Adipocyte (in vitro differentiated cells): ENCODE measurements around the gene CFAP157.

Source experiments
- DNase-seq: peaks from one replicate; pipeline ENCODE4 v3.0.0-alpha.2; 2015; ENCODE audit warnings: low read depth
- H3K27me3 ChIP-seq: replicated peaks from 2 replicates; pipeline ENCODE4 v1.7.0; 2013; ENCODE audit warnings: mild to moderate bottlenecking, low read length, moderate library complexity; ENCODE audit not compliant: control insufficient read depth, insufficient read depth
- H3K36me3 ChIP-seq: 2 replicates; pipeline ENCODE4 v1.7.0; 2013; ENCODE audit warnings: low read length, mild to moderate bottlenecking, moderate library complexity; ENCODE audit not compliant: control insufficient read depth, insufficient read depth, severe bottlenecking
- H3K4me1 ChIP-seq: 2 replicates; pipeline ENCODE4 v1.7.0; 2013; ENCODE audit warnings: mild to moderate bottlenecking, low read length, moderate library complexity; ENCODE audit not compliant: control insufficient read depth, insufficient read depth
- H3K4me3 ChIP-seq: 2 replicates; pipeline ENCODE4 v1.7.0; 2013; ENCODE audit warnings: mild to moderate bottlenecking, low read length, moderate library complexity
- H3K9ac ChIP-seq: 2 replicates; pipeline ENCODE4 v1.7.0; 2013; ENCODE audit warnings: mild to moderate bottlenecking, low read length, moderate library complexity
- H3K9me3 ChIP-seq: 2 replicates; pipeline ENCODE4 v1.7.0; 2013; ENCODE audit warnings: mild to moderate bottlenecking, low read length, moderate library complexity; ENCODE audit not compliant: control insufficient read depth

CFAP157 gene

GRCh38 chr9:127694890-127695720, 11.7 kb upstream of the CFAP157 start:
- peak; percentile 69 for DNase-seq
- no peak overlapping the region for H3K4me3 ChIP-seq
- no peaks in the 10 kb centered on the region for H3K9me3 ChIP-seq
- H3K27me3 ChIP-seq, result no peaks in the 10 kb centered on the region
- H3K4me1 ChIP-seq, result peaks cover 18% of the 10 kb centered on the region
- no peak overlapping the region for H3K9ac ChIP-seq
- H3K36me3 ChIP-seq, result peaks cover 27% of the 10 kb centered on the region

GRCh38 chr9:127697575-127697974, 9.2 kb upstream of the CFAP157 start:
- no peak for DNase-seq
- no peaks in the 10 kb centered on the region for H3K27me3 ChIP-seq
- no peak overlapping the region for H3K9ac ChIP-seq
- H3K36me3 ChIP-seq, result peaks cover 5% of the 10 kb centered on the region
- H3K9me3 ChIP-seq, result no peaks in the 10 kb centered on the region
- H3K4me3 ChIP-seq, result no peak overlapping the region
- peaks cover 18% of the 10 kb centered on the region for H3K4me1 ChIP-seq

GRCh38 chr9:127698386-127698785, 8.4 kb upstream of the CFAP157 start:
- no peak overlapping the region for H3K4me3 ChIP-seq
- H3K4me1 ChIP-seq, result peaks cover 18% of the 10 kb centered on the region
- no peaks in the 10 kb centered on the region for H3K9me3 ChIP-seq
- no peak overlapping the region for H3K9ac ChIP-seq
- peaks cover under 1% of the 10 kb centered on the region for H3K36me3 ChIP-seq
- no peaks in the 10 kb centered on the region for H3K27me3 ChIP-seq
- DNase-seq, result no peak

GRCh38 chr9:127698985-127699670, 7.7 kb upstream of the CFAP157 start:
- peak; percentile 93 for DNase-seq
- H3K9ac ChIP-seq, result peak overlapping the region; percentile 84
- H3K27me3 ChIP-seq, result no peaks in the 10 kb centered on the region
- H3K4me3 ChIP-seq, result peak overlapping the region; percentile 74
- peaks cover 18% of the 10 kb centered on the region for H3K4me1 ChIP-seq
- H3K9me3 ChIP-seq, result no peaks in the 10 kb centered on the region
- no peaks in the 10 kb centered on the region for H3K36me3 ChIP-seq

- no peaks in the 10 kb centered on the region for H3K9me3 ChIP-seq
- H3K9ac ChIP-seq, result no peak overlapping the region
These were observed 6.6 kb upstream of the CFAP157 start for GRCh38 chr9:127700140-127700539.

GRCh38 chr9:127700594-127701255, 6.1 kb upstream of the CFAP157 start:
- no peaks in the 10 kb centered on the region for H3K36me3 ChIP-seq
- H3K9me3 ChIP-seq, result no peaks in the 10 kb centered on the region
- no peak overlapping the region for H3K4me3 ChIP-seq
- no peak for DNase-seq
- no peaks in the 10 kb centered on the region for H3K27me3 ChIP-seq
- H3K4me1 ChIP-seq, result peaks cover 9% of the 10 kb centered on the region
- H3K9ac ChIP-seq, result no peak overlapping the region

More at GRCh38 chr9:127700140-127700539, 6.6 kb upstream of the CFAP157 start:
- Histone ChIP-seq H3K4me1 (peaks cover 15% of the 10 kb centered on the region), H3K36me3 (no peaks in the 10 kb centered on the region), H3K4me3 (no peak overlapping the region), H3K27me3 (no peaks in the 10 kb centered on the region)
- DNase-seq, result no peak

- H3K36me3 ChIP-seq, result no peaks in the 10 kb centered on the region
- H3K9ac ChIP-seq, result no peak overlapping the region
- no peaks in the 10 kb centered on the region for H3K27me3 ChIP-seq
- no peak for DNase-seq
- no peaks in the 10 kb centered on the region for H3K9me3 ChIP-seq
- H3K4me3 ChIP-seq, result no peak overlapping the region
- peaks cover 8% of the 10 kb centered on the region for H3K4me1 ChIP-seq
These were observed 3.4 kb upstream of the CFAP157 start for GRCh38 chr9:127703289-127703946.

- H3K9me3 ChIP-seq, result no peaks in the 10 kb centered on the region
- H3K4me1 ChIP-seq, result no peaks in the 10 kb centered on the region
- H3K36me3 ChIP-seq, result no peaks in the 10 kb centered on the region
- DNase-seq, result no peak
- no peak overlapping the region for H3K4me3 ChIP-seq
- no peaks in the 10 kb centered on the region for H3K27me3 ChIP-seq
- no peak overlapping the region for H3K9ac ChIP-seq
These were observed 1.0 kb upstream of the CFAP157 start for GRCh38 chr9:127705577-127706379.

GRCh38 chr9:127707766-127708165, 978 bp downstream of the CFAP157 start:
- Histone ChIP-seq H3K9me3 (no peaks in the 10 kb centered on the region), H3K4me1 (no peaks in the 10 kb centered on the region)

GRCh38 chr9:127708952-127709587, 2.3 kb downstream of the CFAP157 start:
- no peak for DNase-seq
- no peak overlapping the region for H3K4me3 ChIP-seq
- no peaks in the 10 kb centered on the region for H3K36me3 ChIP-seq
- peaks cover 2% of the 10 kb centered on the region for H3K4me1 ChIP-seq
- H3K27me3 ChIP-seq, result no peaks in the 10 kb centered on the region
- H3K9ac ChIP-seq, result no peak overlapping the region
- no peaks in the 10 kb centered on the region for H3K9me3 ChIP-seq

More at GRCh38 chr9:127707766-127708165, 978 bp downstream of the CFAP157 start:
- H3K4me3 ChIP-seq, result no peak overlapping the region
- DNase-seq, result no peak
- H3K27me3 ChIP-seq, result no peaks in the 10 kb centered on the region
- no peaks in the 10 kb centered on the region for H3K36me3 ChIP-seq
- H3K9ac ChIP-seq, result no peak overlapping the region
